ENCODE measurements around the gene GPR141. TPM values are rescaled to one million over a fixed set of nuclear protein-coding genes. Genes with fewer than 3 reads are reported as not detected.

Gene GPR141
- polyA plus RNA-seq, 1 donor: 0.28 TPM

DNA sequence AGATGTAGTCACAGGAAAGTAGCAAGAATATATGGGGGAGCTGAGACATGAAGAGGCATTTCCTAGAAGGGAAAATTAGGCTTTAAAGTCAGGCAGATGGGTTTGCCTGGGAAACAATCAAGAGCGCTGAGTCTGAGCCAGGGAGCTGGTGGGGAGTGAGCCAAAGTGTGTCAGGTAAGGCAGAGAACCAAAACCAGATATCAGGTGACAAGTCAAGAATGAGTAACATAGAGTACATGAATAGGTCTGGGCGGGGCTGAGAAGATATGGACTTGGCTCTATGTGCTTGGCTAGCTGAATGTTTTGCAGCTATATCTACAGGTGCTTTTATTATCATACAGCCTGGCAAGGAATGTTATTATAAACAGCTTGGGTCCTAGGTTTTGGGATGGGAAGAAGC is 49.3 kb downstream of the GPR141 start:
- no peak for DNase-seq

DNA sequence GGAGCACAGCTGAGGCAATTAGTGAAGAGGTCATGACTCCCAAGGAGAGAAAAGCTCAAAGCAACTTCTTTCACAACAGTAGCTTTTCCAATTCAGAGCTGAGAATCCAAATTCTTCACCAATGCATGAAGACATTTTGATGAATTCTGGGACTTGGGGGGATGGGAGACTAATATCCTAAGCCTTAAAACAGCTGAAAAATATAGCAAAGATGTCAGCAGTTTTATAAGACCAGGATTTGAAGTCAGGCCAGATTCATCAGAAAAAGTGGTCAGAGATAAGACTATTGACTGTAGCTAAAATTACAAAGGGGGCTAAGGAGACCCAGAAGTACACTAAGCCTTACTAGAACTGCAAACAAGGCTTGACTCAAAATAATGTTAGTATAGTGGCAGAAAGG is 51.6 kb downstream of the GPR141 start:
- DNase-seq: no peak

DNA sequence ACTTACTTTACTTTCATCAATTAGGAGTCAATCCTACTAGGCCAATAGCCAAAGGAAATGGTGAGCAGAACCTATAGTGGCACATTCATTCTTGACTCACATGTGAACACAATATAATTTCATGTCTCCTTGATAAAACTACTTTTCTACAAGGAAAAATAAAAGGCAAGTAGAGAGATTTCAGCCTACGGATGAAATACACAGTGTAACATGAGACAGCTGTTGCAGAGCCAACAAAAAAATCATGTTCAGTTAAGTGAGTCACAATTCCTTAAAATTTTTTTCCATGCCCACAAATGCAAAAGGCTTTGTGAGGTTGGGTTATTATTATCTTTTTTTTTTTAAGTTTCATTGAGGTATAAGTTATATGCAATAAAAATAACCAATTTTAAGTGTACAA is 54.8 kb downstream of the GPR141 start:
- peak; percentile 53 for DNase-seq

DNA sequence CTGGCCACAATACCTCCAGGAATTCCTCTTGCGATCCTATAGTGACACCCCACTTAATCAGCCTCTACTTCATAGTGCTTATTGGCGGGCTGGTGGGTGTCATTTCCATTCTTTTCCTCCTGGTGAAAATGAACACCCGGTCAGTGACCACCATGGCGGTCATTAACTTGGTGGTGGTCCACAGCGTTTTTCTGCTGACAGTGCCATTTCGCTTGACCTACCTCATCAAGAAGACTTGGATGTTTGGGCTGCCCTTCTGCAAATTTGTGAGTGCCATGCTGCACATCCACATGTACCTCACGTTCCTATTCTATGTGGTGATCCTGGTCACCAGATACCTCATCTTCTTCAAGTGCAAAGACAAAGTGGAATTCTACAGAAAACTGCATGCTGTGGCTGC is 56.8 kb downstream of the GPR141 start:
- no peak for DNase-seq

DNA sequence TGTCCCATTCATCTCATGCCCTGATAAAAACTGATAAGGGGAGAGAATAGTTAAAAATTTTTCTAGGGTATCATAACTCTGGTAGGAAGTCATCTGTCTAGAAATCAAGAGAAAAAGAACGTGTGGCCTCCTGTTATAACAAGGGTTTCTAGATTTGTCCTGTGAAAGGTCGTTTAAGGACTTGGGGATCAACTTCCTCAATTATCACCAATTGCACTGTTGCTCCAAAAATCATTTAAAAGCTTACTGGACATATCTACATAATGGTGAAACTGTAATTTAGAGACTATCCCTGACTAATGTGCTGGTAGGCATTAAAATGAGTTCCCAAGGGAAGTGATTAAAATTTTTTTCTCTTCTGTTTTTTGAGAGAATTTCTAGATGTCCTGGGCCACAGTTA is 58.2 kb downstream of the GPR141 start:
- no peak for DNase-seq

DNA sequence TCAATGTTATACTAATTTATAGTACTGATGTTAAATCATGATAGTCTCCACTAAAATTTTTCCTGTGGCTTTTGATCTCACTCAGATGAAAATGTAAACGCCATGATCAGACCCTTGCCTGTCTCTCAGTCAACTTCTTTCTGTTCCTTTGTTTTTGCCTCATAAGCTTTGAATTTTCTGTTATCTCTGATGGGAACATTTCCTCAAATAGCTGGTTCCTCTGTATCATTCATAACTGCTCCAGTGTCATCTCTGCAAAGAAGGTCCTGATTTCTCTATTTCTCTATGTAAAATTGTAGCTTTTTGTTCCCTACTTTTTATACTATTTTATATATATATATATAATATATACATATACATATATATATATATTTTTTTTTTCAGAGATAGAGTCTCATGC is 67.5 kb downstream of the GPR141 start:
- no peak for DNase-seq

DNA sequence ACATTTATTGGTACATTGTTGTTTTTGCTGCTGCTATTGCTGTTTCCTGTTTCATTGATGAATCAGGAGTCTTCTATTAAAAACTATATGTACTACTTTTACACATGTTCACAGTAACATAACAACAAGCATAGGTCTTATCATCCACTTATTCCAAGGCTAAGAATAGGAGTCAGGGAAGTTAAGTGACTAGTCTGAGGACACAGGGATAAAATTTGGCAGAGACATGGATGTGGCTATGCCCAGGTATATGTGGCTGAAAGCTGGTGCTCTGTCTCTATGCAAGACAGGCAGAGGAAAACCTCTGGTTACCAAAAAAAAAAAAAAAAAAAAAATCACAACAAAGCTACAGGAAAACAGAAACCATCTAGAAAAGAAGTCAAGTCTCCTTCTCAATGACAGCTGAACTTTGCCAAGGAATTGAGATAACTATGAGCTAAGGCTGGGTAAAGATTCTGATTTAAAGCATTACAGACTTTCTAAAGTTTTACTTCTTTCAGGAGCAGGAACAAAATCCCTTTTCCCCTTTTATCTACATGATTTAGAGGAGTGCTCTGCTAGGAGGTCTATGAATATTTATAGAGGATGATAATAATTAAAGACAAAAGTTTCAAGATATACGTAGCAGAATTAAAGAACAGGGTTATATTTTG is 70.0 kb downstream of the GPR141 start:
- no peak for DNase-seq

DNA sequence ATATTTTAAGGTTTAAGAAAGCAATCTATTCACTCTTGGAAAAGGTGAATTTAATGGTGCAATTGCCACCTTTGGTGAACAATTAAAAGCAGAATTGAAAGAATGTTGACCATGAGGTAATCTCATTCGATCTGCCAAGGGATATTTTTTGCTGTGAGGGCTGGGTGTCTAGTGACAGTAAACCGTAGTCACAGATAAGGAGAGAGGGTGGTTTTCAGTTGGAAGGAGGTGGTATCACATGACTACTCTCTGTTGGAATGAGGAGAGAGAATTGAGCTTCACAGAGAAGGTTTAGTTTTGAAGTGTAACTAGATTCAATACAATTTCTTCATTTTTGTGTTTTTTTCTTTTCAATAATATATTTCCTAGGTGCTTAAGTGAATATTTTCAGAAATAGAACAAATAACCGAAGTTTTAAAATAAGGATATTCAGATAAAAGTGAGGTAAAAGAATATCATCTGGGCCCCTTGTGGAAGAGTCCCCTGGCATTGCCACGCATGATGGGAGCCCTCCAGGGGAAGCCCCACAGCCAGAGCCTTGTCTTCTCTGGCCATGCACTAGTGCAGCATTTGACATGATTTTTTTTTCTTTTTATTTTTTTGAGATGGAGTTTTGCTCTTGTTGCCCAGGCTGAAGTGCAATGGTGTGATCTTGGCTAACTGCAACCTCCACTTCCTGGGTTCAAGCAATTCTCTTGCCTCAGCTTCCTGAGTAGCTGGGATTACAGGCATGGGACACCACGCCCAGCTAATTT is 73.4 kb downstream of the GPR141 start:
- no peak for DNase-seq

DNA sequence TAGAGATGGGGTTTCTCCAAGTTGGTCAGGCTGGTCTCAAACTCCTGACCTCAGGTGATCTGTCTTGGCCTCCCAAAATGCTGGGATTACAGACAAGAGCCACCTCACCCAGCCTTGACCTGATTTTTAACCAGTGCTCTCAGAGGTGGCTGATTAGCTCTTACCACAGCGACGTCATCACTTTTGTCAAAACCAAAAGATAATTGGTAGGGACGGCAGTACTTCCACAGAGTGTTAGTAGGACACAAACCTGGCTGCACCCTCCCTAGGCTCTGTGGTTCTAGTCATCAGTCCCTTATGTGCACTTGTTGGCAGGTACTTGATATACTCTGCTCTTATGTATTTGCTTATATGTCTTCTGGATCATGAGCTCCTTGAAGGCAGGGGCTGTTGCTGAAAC is 74.0 kb downstream of the GPR141 start:
- no peak for DNase-seq

DNA sequence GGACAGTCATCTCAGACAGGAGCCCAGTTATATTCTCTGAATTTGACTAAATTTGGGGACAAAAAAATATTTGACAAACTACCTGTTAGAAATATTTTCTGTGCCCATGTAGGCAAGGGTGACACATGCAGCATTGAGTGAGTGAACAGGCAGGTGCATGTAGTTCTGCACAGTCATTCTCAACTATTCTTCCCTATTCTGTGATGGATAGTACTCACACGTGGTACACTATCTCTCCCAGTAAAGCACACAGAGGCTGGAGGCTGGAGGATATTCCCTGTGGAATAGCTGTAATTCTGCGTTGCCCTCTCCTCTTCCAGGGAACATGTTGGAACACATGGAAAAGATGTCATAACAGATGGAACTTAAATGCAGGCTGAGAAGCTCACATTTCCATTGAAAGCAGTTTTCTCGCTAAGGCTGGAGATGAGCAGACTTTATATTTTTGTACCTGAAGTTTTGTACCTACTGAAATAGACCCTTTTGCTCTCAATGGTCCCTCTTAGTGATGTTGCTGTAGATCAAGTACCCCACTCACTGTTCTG is 75.0 kb downstream of the GPR141 start:
- no peak for DNase-seq

DNA sequence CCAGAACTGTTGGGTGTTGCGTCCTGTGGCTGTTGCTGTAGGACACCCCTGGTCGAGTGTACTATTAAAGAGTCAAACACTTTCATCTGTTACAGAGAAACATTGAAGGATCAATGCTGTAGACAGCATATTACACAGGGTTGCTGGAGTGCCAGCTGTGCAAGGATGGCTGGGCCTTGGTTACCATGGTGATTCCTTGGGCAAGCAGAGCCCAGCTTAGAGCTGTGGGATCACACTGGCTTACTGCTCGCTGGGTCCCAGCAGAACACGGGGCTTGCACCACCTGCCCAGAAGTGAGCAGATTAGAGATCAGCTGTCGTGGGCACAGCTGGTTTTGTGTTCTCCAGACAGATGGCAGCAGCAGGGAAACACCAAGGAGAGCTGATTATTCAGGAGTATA is 76.0 kb downstream of the GPR141 start:
- DNase-seq: no peak

DNA sequence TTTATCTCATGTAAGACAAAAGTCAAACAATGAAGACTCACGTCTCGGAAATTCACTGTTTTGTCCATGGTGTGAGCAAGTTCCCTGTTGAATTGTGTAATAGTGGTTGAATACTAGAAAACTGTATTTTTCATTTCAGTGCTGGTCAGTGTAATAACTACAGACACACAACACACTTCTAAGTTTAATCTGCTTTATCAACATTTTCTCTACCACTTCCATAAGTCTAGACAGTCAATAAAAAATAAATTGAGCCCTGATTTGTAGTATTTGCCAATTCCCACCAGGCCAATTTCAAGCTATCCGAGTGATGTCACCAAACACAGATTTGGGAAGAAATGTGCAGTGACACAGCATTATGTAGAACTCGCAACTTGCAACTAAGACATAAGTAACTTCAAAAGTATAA is 81.9 kb downstream of the GPR141 start:
- DNase-seq: no peak

DNA sequence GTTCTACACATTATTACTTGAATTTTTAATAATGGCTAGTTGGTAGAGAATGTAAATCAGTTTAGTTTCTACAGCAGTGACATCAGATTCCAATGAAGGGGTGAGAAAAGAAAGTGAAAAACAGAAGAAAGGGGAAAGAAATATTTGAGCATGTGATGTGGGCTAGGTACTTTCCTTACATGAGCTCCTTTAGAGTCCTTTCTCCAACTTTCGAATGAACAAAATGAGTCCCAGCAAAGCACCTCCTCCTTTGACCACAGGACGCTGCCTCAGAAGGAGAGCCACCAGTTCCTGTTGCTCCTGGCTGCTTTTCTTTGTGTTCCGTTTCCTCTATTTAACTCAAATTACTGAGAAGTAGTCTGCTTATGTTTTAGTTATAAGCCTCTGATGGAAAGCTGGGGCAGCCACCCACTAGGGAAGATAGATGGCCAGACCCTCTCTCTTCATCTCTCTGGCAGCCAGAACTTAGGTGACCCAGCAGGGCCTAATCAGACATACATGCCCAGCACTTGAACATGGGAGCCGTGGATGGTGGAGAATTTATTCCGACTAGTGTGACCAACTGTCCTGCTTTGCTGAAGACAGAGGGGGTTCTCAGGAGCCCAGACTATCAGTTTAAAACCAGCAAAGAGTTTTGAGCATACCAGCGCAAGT is 82.4 kb downstream of the GPR141 start:
- no peak for DNase-seq

DNA sequence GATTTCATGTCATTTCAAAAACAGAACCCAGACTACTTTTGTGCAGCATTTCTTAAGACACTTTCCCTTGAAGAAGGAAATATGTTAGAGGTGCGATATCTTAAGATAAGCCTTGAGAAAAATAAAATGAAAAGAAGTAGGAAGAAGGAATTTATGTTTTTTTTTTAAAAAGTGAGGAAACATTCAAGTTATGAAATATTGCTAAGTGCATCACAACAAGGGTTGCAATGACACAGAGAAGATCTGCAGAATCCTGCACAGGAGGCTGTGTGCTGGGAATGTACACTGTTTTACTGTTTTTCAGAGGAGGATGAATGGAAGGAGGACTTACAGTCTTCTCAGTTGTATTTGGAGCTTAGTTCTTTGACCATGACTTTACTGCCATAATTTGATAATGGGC is 85.0 kb downstream of the GPR141 start:
- DNase-seq: no peak

DNA sequence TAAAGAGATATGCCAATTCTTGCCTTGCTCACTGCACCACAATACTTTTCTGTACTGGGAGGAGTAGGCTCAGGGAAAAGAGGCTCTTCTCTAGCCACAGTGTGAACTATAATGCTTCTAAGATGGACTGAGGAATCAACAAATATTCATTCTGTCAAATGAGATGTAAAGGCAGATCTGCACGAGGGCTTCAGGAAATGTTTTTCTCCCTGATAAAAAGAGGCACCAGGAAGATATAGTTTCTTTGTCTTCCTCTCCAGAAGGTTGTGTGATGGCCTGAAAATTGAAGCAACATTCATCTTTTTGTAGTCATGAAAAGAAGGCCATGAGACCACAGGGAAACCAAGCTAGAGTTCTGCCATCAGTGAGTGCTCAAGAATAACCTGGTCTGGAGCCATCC is 85.7 kb downstream of the GPR141 start:
- DNase-seq: no peak

DNA sequence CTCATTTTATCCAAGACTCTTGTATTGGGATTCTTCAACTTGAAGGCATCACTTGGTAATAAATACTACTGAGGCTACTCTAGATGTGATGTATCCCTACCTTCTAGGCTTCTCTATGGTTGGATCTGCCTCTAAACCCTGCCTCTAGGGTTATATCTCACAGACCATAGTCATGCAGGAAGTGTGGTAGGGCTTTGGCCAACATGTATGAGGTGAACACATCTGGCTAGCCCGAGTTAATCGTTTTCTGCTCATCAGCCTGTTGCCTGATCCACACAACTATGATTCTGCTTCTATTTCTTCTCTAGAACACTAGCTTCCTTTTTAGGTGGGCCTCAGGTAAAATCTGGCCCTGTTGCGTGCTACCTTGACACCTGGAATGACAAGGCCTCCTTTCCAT is 86.2 kb downstream of the GPR141 start:
- no peak for DNase-seq

DNA sequence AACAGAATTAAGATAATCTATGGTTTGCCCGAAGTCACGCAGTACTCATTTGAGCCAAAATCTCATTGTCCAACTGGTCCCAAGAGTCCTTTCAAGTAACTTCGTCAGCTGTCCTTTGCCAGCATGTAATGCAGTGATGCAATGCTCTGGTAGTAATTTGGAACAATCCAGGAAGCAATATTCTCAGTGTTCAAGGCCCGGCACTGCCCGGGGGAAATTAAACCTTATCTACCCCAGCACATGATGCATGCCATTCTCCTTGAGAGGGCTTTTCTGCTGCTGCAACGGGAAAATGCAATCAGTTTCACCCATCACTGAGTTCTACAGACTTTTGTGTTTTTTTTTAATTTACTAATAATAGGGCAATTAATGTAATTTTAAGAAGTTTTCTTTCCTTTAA is 87.3 kb downstream of the GPR141 start:
- no peak for DNase-seq

DNA sequence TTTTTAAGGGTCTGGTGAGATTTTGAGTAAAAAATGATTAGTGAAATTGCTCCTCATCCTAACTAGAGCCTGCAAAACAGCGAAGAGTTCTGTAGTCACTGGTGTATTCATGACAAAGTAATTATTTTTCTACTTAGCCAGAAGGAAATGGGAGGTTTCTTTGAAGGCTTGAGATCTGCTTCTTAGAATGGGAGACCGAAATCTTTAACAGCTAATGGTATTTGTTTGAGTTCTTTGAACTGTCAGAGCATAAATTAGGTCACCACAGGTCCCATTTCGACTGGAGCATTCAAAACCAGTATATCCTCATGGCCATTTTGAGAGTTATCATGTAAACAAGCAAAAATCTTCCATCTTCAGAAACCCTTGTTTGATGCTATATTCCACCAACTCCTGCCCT is 87.8 kb downstream of the GPR141 start:
- DNase-seq: no peak

DNA sequence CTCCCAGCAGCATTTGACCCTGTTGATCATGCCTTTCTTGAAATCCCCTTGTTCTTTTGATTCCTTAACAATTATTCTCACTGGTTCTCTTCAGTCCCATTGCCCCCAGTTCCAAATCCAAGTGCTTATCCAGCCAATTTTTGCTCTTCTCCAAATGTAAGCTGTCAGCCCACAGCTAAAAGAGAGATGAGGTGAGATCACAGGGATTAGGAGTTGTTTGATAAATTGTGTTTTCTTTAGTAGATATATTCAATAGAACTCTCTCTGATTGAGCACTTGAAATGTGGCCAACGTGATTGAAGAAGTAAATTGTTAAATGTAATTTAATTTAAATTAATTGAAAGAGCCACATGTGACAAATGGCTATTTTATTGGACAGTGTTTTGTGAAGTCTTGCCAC is 88.2 kb downstream of the GPR141 start:
- no peak for DNase-seq

DNA sequence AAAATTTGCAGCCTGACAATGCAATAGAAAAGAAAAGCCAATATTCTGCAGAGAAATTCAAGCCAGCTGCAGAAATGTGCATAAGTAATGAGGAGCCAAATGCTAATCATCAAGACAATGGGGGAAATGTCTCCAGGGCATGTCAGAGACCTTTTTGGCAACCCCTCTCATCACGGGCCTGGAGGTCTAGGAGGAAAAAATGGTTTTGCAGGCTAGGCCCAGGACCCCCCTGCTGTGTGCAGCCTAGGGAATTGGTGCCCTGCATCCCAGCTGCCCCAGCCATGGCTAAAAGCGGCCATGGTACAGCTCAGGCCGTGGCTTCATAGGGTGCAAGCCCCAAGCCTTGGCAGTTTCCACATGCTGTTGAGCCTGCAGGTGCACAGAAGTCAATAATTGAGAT is 92.4 kb downstream of the GPR141 start:
- no peak for DNase-seq

DNA sequence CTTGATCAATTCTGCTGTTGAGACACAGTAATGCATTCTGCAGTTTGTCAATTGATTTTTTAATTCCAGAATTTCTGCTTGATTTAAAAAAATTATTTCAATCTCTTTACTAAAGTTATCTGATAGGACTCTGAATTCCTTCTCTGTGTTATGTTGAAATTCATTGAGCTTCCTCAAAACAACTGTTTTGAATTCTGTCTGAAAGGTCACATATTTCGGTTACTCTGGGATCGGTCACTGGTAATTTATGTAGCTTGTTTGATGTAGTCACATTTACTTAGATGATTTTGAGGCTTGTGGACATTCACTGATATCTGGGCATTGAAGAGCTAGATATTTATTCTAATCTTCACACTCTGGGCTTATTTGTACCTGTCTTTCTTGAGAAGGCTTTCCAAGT is 97.6 kb downstream of the GPR141 start:
- no peak for DNase-seq

DNA sequence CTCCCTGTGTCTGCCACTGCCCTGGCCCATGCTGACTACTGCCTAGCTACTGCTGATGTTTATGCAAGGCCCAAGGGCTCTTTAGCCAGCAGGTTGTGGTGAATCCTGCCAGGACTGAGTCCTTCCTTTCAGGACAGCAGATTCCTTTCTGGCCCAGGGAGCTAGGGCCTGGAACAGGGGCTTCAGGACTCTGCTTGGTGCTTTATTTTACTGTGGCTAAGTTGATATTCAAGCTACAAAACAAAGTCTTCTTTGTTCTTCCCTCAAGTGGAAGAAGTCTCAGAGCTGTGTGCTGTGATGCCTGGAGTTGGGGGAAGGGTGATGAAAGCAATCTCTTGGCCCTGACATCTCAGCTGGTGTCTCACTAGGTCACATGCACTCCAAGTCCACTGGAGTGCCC is 98.6 kb downstream of the GPR141 start:
- DNase-seq: no peak

DNA sequence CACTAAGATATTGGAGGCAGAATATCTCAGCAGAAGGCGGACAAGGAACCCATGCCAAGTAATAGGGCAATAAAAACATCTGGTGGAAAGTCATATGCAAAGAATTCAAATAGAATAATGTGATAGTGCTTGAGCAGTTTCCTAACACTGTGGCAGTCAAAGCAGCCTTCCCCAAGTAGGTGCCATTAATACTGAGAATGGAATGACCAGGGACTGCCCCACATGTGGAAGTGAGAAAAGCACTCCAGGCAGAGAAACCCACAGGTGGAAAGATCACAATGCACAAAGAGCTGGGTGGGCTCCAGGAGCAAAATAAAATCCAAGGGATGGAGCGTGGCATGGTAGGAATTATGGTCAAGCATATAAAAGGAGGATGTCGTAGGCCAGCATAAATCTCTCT is 100.4 kb downstream of the GPR141 start:
- no peak for DNase-seq

All from hindlimb muscle (tissue), 1 donor.